Heart right ventricle (tissue), 16 donors: Measurements from ENCODE around the gene THSD7B. TPM values are rescaled to one million over a fixed set of nuclear protein-coding genes. Genes with fewer than 3 reads are reported as not detected.

ENCODE experiments used
- ATAC-seq, 8 donors: fragments of 200-7000 bp; cut with Tn5 transposase; one replicate each; pipeline ENCODE4 v1.9.1; 2020; ENCODE audit warnings: mild to moderate bottlenecking in 8 of 8, moderate library complexity in 8 of 8, moderate number of reproducible peaks in 1 of 8
- DNase-seq, 2 donors: peaks; one replicate each; pipeline ENCODE4 v3.0.0-alpha.2; 2020
- H3K27ac ChIP-seq, 10 donors: fragments of 200-600 bp; sonication (generic) in 2 of 10; one replicate each; pipeline versions ENCODE4 v1.5.0 to v1.8.0; 2020 to 2022; ENCODE audit warnings: mild to moderate bottlenecking in 3 of 10
- H3K27me3 ChIP-seq, 7 donors: fragments of 200-600 bp; one replicate each; pipeline ENCODE4 v1.8.0; 2021 to 2022; ENCODE audit warnings: mild to moderate bottlenecking in 2 of 7
- H3K36me3 ChIP-seq, 9 donors: fragments of 200-600 bp; sonication (generic) in 1 of 9; one replicate each; pipeline versions ENCODE4 v1.5.0 to v1.8.0; 2020 to 2022; ENCODE audit warnings: mild to moderate bottlenecking in 2 of 9
- H3K4me1 ChIP-seq, 9 donors: fragments of 200-600 bp; sonication (generic) in 1 of 9; one replicate each; pipeline versions ENCODE4 v1.5.0 to v1.8.0; 2020 to 2022; ENCODE audit warnings: mild to moderate bottlenecking in 4 of 9
- H3K4me3 ChIP-seq, 10 donors: fragments of 200-600 bp; sonication (generic) in 2 of 10; one replicate each; pipeline versions ENCODE4 v1.5.0 to v1.8.0; 2020 to 2022; ENCODE audit warnings: mild to moderate bottlenecking in 7 of 10, moderate library complexity in 2 of 10
- H3K9me3 ChIP-seq, 11 donors: fragments of 200-600 bp in 10 of 11; sonication (generic) in 2 of 11; one replicate each; pipeline versions ENCODE4 v1.5.0 to v1.8.0; 2013 to 2022; ENCODE audit warnings: mild to moderate bottlenecking in 2 of 11, control low read depth in 1 of 11, moderate library complexity in 1 of 11
- WGBS, 2 donors: extraction: QIAGEN DNeasy Blood & Tissue Kit; methylation state at CpG; one replicate each; pipeline ENCODE4 v1.1.7; 2013; ENCODE audit warnings: inconsistent platforms in 1 of 2; 5-methylcytosine and 5-hydroxymethylcytosine counted together
- intact Hi-C, 10 donors: fragments of 100-400 bp; cut with DNase I; formaldehyde crosslinking; loops; one replicate each; pipeline versions ENCODE4 v1.11.1 to v1.14.2; 2022
- polyA plus RNA-seq, 2 donors: library from polyadenylated mRNA; stranded (reverse); fragments of 200-250 nt; gene quantifications; one replicate each; pipeline ENCODE4 v1.2.3, GENCODE V29; 2013
- total RNA-seq, 10 donors: library from RNA; stranded (reverse); fragmentation: NEBNext Ultra II Directional in 3 of 10; extraction: Animal tissue kit (Norgen Biotek cat#: 25700) in 3 of 10; gene quantifications; one replicate each; pipeline versions ENCODE4 v1.2.1 to v1.2.4, GENCODE V29; 2021 to 2023
- TF ChIP-seq, protein P1 (sequence below), 9 donors: fragments of 200-600 bp; sonication (generic) in 2 of 9; IDR thresholded peaks; one replicate each; pipeline versions ENCODE4 v1.5.0 to v1.8.0; 2021 to 2022; ENCODE audit warnings: antibody characterized with exemption in 9 of 9, mild to moderate bottlenecking in 5 of 9, moderate library complexity in 1 of 9
- donor health status: Arrhythmogenic right ventricular cardiomyopathy.
- donor health status: ischemic (EF 13 %, LVEDD 7.1; RV severe dilation, severe dysfunction).
- donor health status: healthy with polysubstance abuse.
- donor health status: DM: no; HTN: yes; CAD: no.
- donor health status: DM: no; HTN: no; CAD: no.
- donor health status: ischemic (EF 25% LVEDD 6.9; RV normal size, moderate dysfunction).
- donor health status: ischemic (EF 25% LVEDD 5.7; RV mildly dilated, moderate dysfunction).
- donor health status: healthy.
- donor health status: DM: yes; HTN: yes; CAD: no.
- donor health status: Ischemic cardiomyopathy.
- donor health status: ischemic (EF 35%, LVEDD 5.7; RV mildly dilated, moderate dysfunction).
- donor health status: nonischemic (EF 11% LVEDD 7.7; RV severe dilation, severe dysfunction).
- donor health status: DM: yes; HTN: yes; CAD: no.
- donor health status: PGD.
- donor health status: ischemic (EF 29% LVEDD 5.4; RV normal size, mild dysfunction).
- donor health status: nonischemic (EF 23%, LVEDD 6.1; RV moderate dilation, normal function).

The THSD7B gene
- total and polyA plus RNA-seq, 12 donors = 0.01 to 0.39 (median 0.18) TPM

DNA sequence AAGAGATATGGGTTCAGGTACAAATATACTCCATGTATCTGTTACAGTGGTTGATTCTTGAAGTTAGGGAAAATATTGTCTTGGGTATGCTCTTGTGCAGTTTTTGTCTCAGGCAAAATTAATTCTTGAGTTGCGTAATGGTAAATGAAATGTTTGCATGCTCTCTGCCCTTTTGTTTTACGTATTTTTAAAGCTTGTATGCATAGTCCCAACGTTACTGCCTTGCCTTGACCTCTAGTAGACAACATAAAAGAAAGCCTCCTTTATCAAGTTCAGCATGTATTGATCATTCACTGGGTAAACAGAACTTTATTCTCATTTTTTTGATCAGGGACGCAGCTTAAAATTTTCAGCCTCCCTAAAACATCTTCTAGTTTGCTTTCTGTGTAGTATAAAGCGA lies 283.1 kb downstream of the THSD7B start:
- Histone ChIP-seq H3K27me3 (no peaks in the 10 kb centered on the region), H3K9me3 (no peaks in the 10 kb centered on the region), H3K36me3 (no peaks in the 10 kb centered on the region), H3K4me3 (no peak overlapping the region), H3K4me1 (peaks cover 0 to 9% (median 0%) of the 10 kb centered on the region in 9 donors), H3K27ac (no peak overlapping the region)
- TF ChIP-seq, protein P1, sequence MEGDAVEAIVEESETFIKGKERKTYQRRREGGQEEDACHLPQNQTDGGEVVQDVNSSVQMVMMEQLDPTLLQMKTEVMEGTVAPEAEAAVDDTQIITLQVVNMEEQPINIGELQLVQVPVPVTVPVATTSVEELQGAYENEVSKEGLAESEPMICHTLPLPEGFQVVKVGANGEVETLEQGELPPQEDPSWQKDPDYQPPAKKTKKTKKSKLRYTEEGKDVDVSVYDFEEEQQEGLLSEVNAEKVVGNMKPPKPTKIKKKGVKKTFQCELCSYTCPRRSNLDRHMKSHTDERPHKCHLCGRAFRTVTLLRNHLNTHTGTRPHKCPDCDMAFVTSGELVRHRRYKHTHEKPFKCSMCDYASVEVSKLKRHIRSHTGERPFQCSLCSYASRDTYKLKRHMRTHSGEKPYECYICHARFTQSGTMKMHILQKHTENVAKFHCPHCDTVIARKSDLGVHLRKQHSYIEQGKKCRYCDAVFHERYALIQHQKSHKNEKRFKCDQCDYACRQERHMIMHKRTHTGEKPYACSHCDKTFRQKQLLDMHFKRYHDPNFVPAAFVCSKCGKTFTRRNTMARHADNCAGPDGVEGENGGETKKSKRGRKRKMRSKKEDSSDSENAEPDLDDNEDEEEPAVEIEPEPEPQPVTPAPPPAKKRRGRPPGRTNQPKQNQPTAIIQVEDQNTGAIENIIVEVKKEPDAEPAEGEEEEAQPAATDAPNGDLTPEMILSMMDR (IDR thresholded peaks at IDR 0.05) = no peak
- no peak for ATAC-seq
- 80 to 84% methylated on average over 5 of the region's 5 CpGs for WGBS, 2 donors
- intact Hi-C loops = no loop called here
- no peak for DNase-seq

DNA sequence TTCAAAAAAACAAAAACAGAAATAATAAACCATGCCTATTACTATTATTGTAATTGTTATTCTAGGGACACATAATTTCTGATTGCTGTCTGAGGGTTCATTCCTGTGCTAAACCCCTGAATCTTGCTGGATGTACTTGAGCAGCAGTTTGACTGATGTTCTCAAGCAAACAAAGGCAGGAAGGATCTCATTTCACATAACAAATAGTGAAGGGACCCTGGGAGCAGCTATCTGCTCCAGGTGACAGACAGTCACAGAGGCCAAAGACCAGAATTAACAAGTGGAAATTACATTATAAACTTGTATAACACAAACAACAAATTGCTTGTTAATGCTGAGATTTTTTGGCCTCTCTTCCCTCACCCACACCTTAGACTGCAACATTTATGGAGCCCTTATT lies 284.2 kb downstream of the THSD7B start:
- Histone ChIP-seq H3K27me3 (no peaks in the 10 kb centered on the region), H3K9me3 (no peaks in the 10 kb centered on the region), H3K27ac (no peak overlapping the region), H3K36me3 (no peaks in the 10 kb centered on the region), H3K4me3 (no peak overlapping the region), H3K4me1 (peaks cover 0 to 9% (median 0%) of the 10 kb centered on the region in 9 donors)
- no peak for ATAC-seq
- no peak for DNase-seq
- intact Hi-C loops = no loop called here
- TF ChIP-seq, protein P1 (IDR thresholded peaks at IDR 0.05) = no peak

DNA sequence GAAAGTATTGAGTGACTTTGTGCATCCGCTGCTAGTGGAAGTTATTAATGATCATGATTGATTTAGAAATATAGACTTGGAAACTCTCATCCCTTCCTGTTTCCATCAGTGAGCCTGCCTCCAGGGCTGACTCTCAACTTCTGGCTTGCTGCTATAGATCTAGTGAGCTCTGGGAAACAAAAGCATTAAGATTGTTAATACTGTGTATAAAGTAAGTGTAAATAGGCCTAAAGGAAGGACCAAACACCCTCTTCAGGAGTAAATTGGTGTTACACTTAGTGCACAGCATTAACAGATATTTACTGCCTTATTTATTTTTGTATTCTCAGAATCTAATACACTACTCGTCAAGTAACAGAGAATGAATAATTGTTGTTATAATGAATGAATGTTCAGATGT lies 285.6 kb downstream of the THSD7B start:
- no peaks in the 10 kb centered on the region for H3K27me3 ChIP-seq
- peaks cover 0 to 9% (median 0%) of the 10 kb centered on the region in 9 donors for H3K4me1 ChIP-seq
- no peaks in the 10 kb centered on the region for H3K9me3 ChIP-seq
- intact Hi-C loops = no loop called here
- H3K4me3 ChIP-seq = no peak overlapping the region
- WGBS, 2 donors = 79 to 92% methylated on average over 2 of the region's 2 CpGs
- DNase-seq (no peak), ATAC-seq (no peak)
- TF ChIP-seq, protein P1 (IDR thresholded peaks at IDR 0.05) = no peak
- no peak overlapping the region for H3K27ac ChIP-seq
- H3K36me3 ChIP-seq = no peaks in the 10 kb centered on the region

DNA sequence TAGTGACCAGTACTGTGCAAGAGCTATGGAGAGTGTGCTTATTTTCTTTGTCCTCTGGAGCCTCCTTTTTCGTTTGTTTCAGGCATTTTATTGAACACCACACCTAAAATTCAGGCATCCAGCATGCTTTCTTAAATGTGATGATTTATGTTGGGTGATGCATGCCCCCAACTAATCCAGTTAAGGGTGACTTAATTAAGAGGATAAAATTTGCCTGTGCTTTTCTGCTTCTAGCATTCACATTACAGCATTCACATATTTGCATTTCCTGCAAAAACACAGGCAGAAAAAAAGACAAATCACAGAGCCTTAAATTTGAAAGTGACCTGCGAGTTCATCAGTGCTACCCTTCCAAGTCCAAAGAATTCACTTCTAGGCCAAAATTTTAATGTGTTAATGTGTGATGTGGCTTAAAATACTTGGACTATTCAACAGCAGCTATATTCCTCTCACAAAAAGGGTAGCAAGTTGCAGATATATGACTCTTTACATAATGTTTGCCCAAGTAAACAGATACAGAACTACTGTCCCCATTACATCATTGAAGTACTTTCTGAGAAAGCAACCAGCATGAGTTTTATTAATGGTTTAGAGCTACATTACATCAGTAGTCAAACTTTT lies 286.5 kb downstream of the THSD7B start:
- ATAC-seq (no peak), DNase-seq (no peak)
- Histone ChIP-seq H3K9me3 (no peaks in the 10 kb centered on the region), H3K4me1 (peaks cover 0 to 8% (median 0%) of the 10 kb centered on the region in 9 donors), H3K36me3 (no peaks in the 10 kb centered on the region), H3K4me3 (no peak overlapping the region), H3K27me3 (no peaks in the 10 kb centered on the region), H3K27ac (no peak overlapping the region)
- TF ChIP-seq, protein P1 (IDR thresholded peaks at IDR 0.05) = no peak
- 43 to 50% methylated on average over 2 of the region's 2 CpGs for WGBS, 2 donors
- intact Hi-C loops = no loop called here
